GM21447 (cell line): ENCODE data around the gene MYOM3.
"Not testable (repeated sequence)": the region's sequence is repeated elsewhere in the genome, so short reads cannot be mapped to it uniquely, and the experiment has no call there.

Experiments
- ATAC-seq: cut with Tn5 transposase; IDR thresholded peaks from one replicate; pipeline ENCODE4 v1.9.1; 2021; ENCODE audit not compliant: unreplicated experiment

MYOM3 gene

GRCh38 chr1:24074817-24075589 is 36.9 kb downstream of the MYOM3 start:
- no peak for ATAC-seq

- ATAC-seq: no peak
Measured at GRCh38 chr1:24074196-24074595, 37.7 kb downstream of the MYOM3 start.

- ATAC-seq: no peak
Measured at GRCh38 chr1:24071941-24072340, 40.0 kb downstream of the MYOM3 start.

GRCh38 chr1:24070821-24071393 is 41.0 kb downstream of the MYOM3 start:
- ATAC-seq: no peak

GRCh38 chr1:24069817-24070216 is 42.1 kb downstream of the MYOM3 start:
- no peak for ATAC-seq

- no peak for ATAC-seq
Measured at GRCh38 chr1:24067978-24068377, 44.0 kb downstream of the MYOM3 start.

- no peak for ATAC-seq
Measured at GRCh38 chr1:24065304-24065703, 46.6 kb downstream of the MYOM3 start.

- ATAC-seq: no peak
Measured at GRCh38 chr1:24062221-24062620, 49.7 kb downstream of the MYOM3 start.

GRCh38 chr1:24060482-24060881 is 51.5 kb downstream of the MYOM3 start:
- no peak for ATAC-seq

GRCh38 chr1:24058671-24059455 is 53.1 kb downstream of the MYOM3 start:
- no peak for ATAC-seq

- no peak for ATAC-seq
Measured at GRCh38 chr1:24057171-24057570, 54.8 kb downstream of the MYOM3 start.

- no peak for ATAC-seq
Measured at GRCh38 chr1:24055681-24056080, 56.3 kb downstream of the MYOM3 start.

GRCh38 chr1:24052220-24052619 is 59.7 kb downstream of the MYOM3 start:
- ATAC-seq: no peak

GRCh38 chr1:24051206-24051945 is 60.6 kb downstream of the MYOM3 start:
- ATAC-seq: no peak

GRCh38 chr1:24049733-24050132 is 62.2 kb downstream of the MYOM3 start:
- no peak for ATAC-seq

- ATAC-seq: not testable (repeated sequence)
Measured at GRCh38 chr1:24048894-24049293, 63.0 kb downstream of the MYOM3 start.

- ATAC-seq: no peak
Measured at GRCh38 chr1:24048205-24048869, 63.6 kb downstream of the MYOM3 start.

GRCh38 chr1:24047110-24047477 is 64.8 kb downstream of the MYOM3 start:
- ATAC-seq: no peak

GRCh38 chr1:24045771-24046170 is 66.2 kb downstream of the MYOM3 start:
- ATAC-seq: no peak

- ATAC-seq: not testable (repeated sequence)
Measured at GRCh38 chr1:24044672-24045071, 67.3 kb downstream of the MYOM3 start.
